CD4-positive, alpha-beta T cell (primary cell): ENCODE data around the gene EHD3. TPM values are rescaled to one million over a fixed set of nuclear protein-coding genes. Genes with fewer than 3 reads are reported as not detected.

Experiments
- ATAC-seq: fragments of 200-7000 bp; cut with Tn5 transposase; one replicate; pipeline ENCODE4 v1.10.0; 2022; ENCODE audit warnings: mild to moderate bottlenecking; ENCODE audit not compliant: poor library complexity
- CTCF ChIA-PET: fragments of 350-600 bp; sonication (Branson Sonifier 250); formaldehyde crosslinking; loops from one replicate; lab custom pipeline; 2021; ENCODE audit warnings: antibody characterized with exemption, inconsistent platforms; lab: Charles Lee
- POLR2A ChIA-PET: fragments of 350-600 bp; sonication (Branson Sonifier 250); formaldehyde crosslinking; loops from one replicate; lab custom pipeline; 2021; ENCODE audit warnings: antibody characterized with exemption, inconsistent platforms; lab: Charles Lee
- DNase-seq, 14 experiments: peaks; one replicate each; pipeline ENCODE4 v3.0.0-alpha.2; 2013 to 2020; ENCODE audit warnings: mixed read lengths in 2 of 14
- H3K27ac ChIP-seq, 2 donors: one replicate each; pipeline versions ENCODE4 v1.5.1 to v1.7.0; 2013; ENCODE audit warnings: low read length in 2 of 2, low read depth in 1 of 2, mild to moderate bottlenecking in 1 of 2
- H3K27me3 ChIP-seq, 2 experiments: 1 replicate in 1 of 2; 2 replicates in 1 of 2; pipeline versions ENCODE4 v1.6.1 to v1.7.0; 2013; ENCODE audit warnings: low read length in 2 of 2, control low read depth in 1 of 2, mild to moderate bottlenecking in 1 of 2, moderate library complexity in 1 of 2; ENCODE audit not compliant: insufficient read depth in 2 of 2, control insufficient read depth in 1 of 2
- H3K36me3 ChIP-seq: one replicate; pipeline ENCODE4 v1.6.1; 2013; ENCODE audit warnings: low read length, control low read depth; ENCODE audit not compliant: insufficient read depth
- H3K4me1 ChIP-seq: one replicate; pipeline ENCODE4 v1.6.1; 2013; ENCODE audit warnings: low read length, control low read depth; ENCODE audit not compliant: insufficient read depth
- H3K4me3 ChIP-seq: one replicate; pipeline ENCODE4 v1.5.1; 2013; ENCODE audit warnings: mild to moderate bottlenecking, low read length, moderate library complexity
- H3K9me3 ChIP-seq, 2 experiments: 1 replicate in 1 of 2; 2 replicates in 1 of 2; pipeline versions ENCODE4 v1.6.1 to v1.7.0; 2013; ENCODE audit warnings: low read length in 2 of 2, mild to moderate bottlenecking in 2 of 2, control low read depth in 1 of 2, moderate library complexity in 1 of 2; ENCODE audit not compliant: control insufficient read depth in 1 of 2, insufficient read depth in 1 of 2
- H3K27ac Mint-ChIP-seq: one replicate; pipeline ENCODE4 v1.8.0; 2020; ENCODE audit warnings: mixed read lengths
- H3K27me3 Mint-ChIP-seq: one replicate; pipeline ENCODE4 v1.8.0; 2021; ENCODE audit warnings: mixed read lengths
- H3K36me3 Mint-ChIP-seq: one replicate; pipeline ENCODE4 v1.8.0; 2021; ENCODE audit warnings: low read depth, mixed read lengths
- H3K4me1 Mint-ChIP-seq: one replicate; pipeline ENCODE4 v1.8.0; 2021; ENCODE audit warnings: low read depth, mixed read lengths
- H3K4me3 Mint-ChIP-seq: one replicate; pipeline ENCODE4 v1.8.0; 2020; ENCODE audit warnings: mild to moderate bottlenecking, mixed read lengths
- H3K9me3 Mint-ChIP-seq: one replicate; pipeline ENCODE4 v1.8.0; 2020; ENCODE audit warnings: mixed read lengths
- intact Hi-C, 2 experiments: fragments of 100-400 bp; cut with DNase I in 1 of 2; cut with micrococcal nuclease in 1 of 2; formaldehyde crosslinking; loops; one replicate each; pipeline versions ENCODE4 v1.15.1 to v1.9.0; 2023 to 2025; cut with DNase I, micrococcal nuclease
- total RNA-seq, 174 experiments: library from RNA in 2 of 174; stranded (reverse) in 2 of 174; gene quantifications; one replicate each; pipeline ENCODE4 v1.2.3 and lab custom pipeline; 2021 to 2026
- TF ChIP-seq, protein P1 (sequence below): fragments of 200-600 bp; IDR thresholded peaks from one replicate; pipeline ENCODE4 v1.8.0; 2022; ENCODE audit warnings: antibody characterized with exemption, mild to moderate bottlenecking

Gene EHD3
- total RNA-seq, 2 experiments from 2014 or later = 1.4 to 1.7 TPM

DNA sequence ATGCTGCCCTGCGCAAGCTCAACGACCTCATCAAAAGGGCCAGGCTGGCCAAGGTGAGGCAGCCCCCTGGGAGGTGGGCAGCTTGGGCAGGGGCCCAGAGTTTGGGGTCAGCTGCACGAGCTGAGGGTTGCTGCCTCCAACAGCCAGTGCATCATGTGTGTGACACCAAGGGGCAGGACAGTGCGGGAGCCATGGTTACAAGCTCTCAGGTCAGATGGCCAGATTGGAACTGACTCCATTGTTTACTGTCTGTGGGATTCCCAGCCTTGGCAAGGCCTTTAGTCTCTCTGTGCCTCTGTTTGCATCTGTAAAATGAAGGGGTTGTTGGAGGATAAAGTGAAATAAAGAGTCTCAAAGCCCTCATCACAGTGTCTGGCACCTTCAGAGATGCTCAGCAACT, 26.9 kb downstream of the EHD3 start:
- POLR2A ChIA-PET = no interaction called here
- H3K27ac ChIP-seq = no peak overlapping the region
- TF ChIP-seq, protein P1, sequence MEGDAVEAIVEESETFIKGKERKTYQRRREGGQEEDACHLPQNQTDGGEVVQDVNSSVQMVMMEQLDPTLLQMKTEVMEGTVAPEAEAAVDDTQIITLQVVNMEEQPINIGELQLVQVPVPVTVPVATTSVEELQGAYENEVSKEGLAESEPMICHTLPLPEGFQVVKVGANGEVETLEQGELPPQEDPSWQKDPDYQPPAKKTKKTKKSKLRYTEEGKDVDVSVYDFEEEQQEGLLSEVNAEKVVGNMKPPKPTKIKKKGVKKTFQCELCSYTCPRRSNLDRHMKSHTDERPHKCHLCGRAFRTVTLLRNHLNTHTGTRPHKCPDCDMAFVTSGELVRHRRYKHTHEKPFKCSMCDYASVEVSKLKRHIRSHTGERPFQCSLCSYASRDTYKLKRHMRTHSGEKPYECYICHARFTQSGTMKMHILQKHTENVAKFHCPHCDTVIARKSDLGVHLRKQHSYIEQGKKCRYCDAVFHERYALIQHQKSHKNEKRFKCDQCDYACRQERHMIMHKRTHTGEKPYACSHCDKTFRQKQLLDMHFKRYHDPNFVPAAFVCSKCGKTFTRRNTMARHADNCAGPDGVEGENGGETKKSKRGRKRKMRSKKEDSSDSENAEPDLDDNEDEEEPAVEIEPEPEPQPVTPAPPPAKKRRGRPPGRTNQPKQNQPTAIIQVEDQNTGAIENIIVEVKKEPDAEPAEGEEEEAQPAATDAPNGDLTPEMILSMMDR = no peak
- H3K27me3 Mint-ChIP-seq = no peaks in the 10 kb centered on the region
- no peaks in the 10 kb centered on the region for H3K9me3 ChIP-seq
- H3K36me3 ChIP-seq = no peaks in the 10 kb centered on the region
- CTCF ChIA-PET = no interaction called here
- no peak overlapping the region for H3K4me3 ChIP-seq
- no peaks in the 10 kb centered on the region for H3K27me3 ChIP-seq
- H3K27ac Mint-ChIP-seq = no peak overlapping the region
- H3K9me3 Mint-ChIP-seq = no peaks in the 10 kb centered on the region
- no peaks in the 10 kb centered on the region for H3K4me1 Mint-ChIP-seq
- DNase-seq = no peak
- intact Hi-C loops = no loop called here
- H3K4me1 ChIP-seq = no peaks in the 10 kb centered on the region
- ATAC-seq = no peak
- H3K4me3 Mint-ChIP-seq = no peak overlapping the region
- peaks cover 4% of the 10 kb centered on the region for H3K36me3 Mint-ChIP-seq

DNA sequence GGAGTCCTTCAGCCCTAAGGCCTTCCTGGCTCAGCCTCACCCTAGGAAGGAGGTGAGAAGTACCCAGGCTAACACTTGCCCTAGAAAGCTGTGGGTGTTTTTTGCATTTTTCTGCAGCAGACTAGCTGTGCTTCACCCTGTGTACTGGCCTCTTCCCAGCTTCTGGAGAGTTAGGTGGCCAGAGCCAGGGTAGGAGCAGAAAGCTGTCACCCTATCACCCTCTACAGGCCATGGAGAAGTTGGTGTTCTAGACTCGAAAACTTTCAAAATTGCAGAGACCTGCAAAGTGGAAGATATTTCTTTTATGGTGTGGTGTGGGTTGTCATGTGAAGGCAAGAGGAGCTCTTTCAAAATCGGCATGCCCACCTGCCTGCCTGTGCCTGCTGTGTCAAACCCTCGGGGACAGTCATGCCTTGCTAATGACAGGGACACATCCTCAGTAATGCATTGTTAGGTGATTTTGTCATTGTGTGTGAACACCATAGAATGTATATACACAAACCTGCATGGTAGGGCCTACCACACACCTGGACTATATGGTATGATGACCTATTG, 29.8 kb downstream of the EHD3 start:
- no peak overlapping the region for H3K27ac Mint-ChIP-seq
- intact Hi-C loops = no loop called here

DNA sequence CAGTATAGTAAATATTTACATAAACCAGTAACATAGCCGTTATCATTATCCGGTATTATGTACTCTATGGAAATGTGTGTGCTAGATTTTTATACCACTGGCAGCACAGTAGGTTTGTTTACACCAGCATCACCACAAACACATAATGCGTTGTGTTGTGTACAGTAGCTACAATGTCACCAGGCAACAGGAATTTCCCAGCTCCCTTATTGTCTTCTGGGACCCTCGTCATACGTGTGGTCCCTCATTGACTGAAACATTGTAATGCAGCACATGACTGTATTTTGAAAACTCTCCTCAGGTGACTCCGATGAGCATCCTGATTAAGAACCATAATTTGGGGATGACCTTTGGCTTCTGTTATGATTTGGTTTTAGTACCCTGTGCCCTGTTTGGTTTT, 31.3 kb downstream of the EHD3 start:
- Histone ChIP-seq H3K27me3 (no peaks in the 10 kb centered on the region), H3K9me3 (no peaks in the 10 kb centered on the region), H3K4me3 (no peak overlapping the region), H3K27ac (no peak overlapping the region), H3K36me3 (no peaks in the 10 kb centered on the region), H3K4me1 (no peaks in the 10 kb centered on the region)
- Mint-ChIP-seq H3K9me3 (no peaks in the 10 kb centered on the region), H3K27me3 (no peaks in the 10 kb centered on the region), H3K4me3 (no peak overlapping the region), H3K27ac (no peak overlapping the region), H3K4me1 (no peaks in the 10 kb centered on the region), H3K36me3 (peaks cover 8% of the 10 kb centered on the region)
- ATAC-seq (no peak), DNase-seq (no peak)
- intact Hi-C loops = no loop called here
- ChIA-PET POLR2A (no interaction called here), CTCF (no interaction called here)
- TF ChIP-seq, protein P1 = no peak

More for the DNA sequence above, 29.8 kb downstream of the EHD3 start:
- H3K9me3 Mint-ChIP-seq = no peaks in the 10 kb centered on the region
- CTCF ChIA-PET = no interaction called here
- Histone ChIP-seq H3K4me3 (no peak overlapping the region), H3K9me3 (no peaks in the 10 kb centered on the region), H3K27ac (no peak overlapping the region), H3K27me3 (no peaks in the 10 kb centered on the region), H3K4me1 (no peaks in the 10 kb centered on the region), H3K36me3 (no peaks in the 10 kb centered on the region)
- TF ChIP-seq, protein P1 = no peak
- ATAC-seq (no peak), DNase-seq (no peak)
- no peaks in the 10 kb centered on the region for H3K4me1 Mint-ChIP-seq
- POLR2A ChIA-PET = no interaction called here
- H3K36me3 Mint-ChIP-seq = peaks cover 8% of the 10 kb centered on the region
- no peaks in the 10 kb centered on the region for H3K27me3 Mint-ChIP-seq
- H3K4me3 Mint-ChIP-seq = no peak overlapping the region
